Thoracic aorta (tissue), 2 donors: ENCODE data around the gene SPATA6L. TPM values are rescaled to one million over a fixed set of nuclear protein-coding genes. Genes with fewer than 3 reads are reported as not detected.

Source experiments
- ATAC-seq: fragments of 150-250 bp; one replicate; pipeline ENCODE4 v1.8.0; 2017; ENCODE audit warnings: low read depth; ENCODE audit not compliant: insufficient number of reproducible peaks, low FRiP score
- DNase-seq: peaks from one replicate; pipeline ENCODE4 v3.0.0-alpha.2; 2020; ENCODE audit warnings: low spot score
- H3K27ac ChIP-seq, 2 donors: fragments of 200-600 bp; sonication (generic); 1 replicate in 1 of 2; 2 replicates in 1 of 2; pipeline ENCODE4 v1.5.1; 2016; ENCODE audit warnings: mild to moderate bottlenecking in 2 of 2, moderate library complexity in 2 of 2
- H3K27me3 ChIP-seq: fragments of 200-600 bp; sonication (generic); replicated peaks from 2 replicates; pipeline ENCODE4 v1.6.0; 2016; ENCODE audit warnings: mild to moderate bottlenecking; ENCODE audit not compliant: insufficient read depth
- H3K36me3 ChIP-seq: fragments of 200-600 bp; sonication (generic); one replicate; pipeline ENCODE4 v1.5.1; 2016
- H3K4me1 ChIP-seq, 2 donors: fragments of 200-600 bp; sonication (generic); 1 replicate in 1 of 2; 2 replicates in 1 of 2; pipeline versions ENCODE4 v1.5.1 to v1.6.0; 2016; ENCODE audit warnings: low read depth in 2 of 2, mild to moderate bottlenecking in 1 of 2; ENCODE audit not compliant: control insufficient read depth in 1 of 2
- H3K4me3 ChIP-seq: fragments of 200-600 bp; sonication (generic); 2 replicates; pipeline ENCODE4 v1.5.1; 2016; ENCODE audit warnings: mild to moderate bottlenecking
- H3K9me3 ChIP-seq: fragments of 200-600 bp; sonication (generic); 2 replicates; pipeline ENCODE4 v1.5.1; 2016
- total RNA-seq, 2 donors: library from RNA; depleted of rRNA; stranded (reverse); fragments of >200 nt; gene quantifications; one replicate each; pipeline versions ENCODE4 v1.1.0 to v1.2.3, GENCODE V29; 2016
- TF ChIP-seq, protein P1 (sequence below): fragments of 200-600 bp; sonication (generic); IDR thresholded peaks from one replicate; pipeline ENCODE4 v1.5.1; 2019; ENCODE audit warnings: antibody characterized with exemption

The SPATA6L gene
- total RNA-seq, 2 donors from 2014 or later: 1.8 to 2.4 TPM

DNA sequence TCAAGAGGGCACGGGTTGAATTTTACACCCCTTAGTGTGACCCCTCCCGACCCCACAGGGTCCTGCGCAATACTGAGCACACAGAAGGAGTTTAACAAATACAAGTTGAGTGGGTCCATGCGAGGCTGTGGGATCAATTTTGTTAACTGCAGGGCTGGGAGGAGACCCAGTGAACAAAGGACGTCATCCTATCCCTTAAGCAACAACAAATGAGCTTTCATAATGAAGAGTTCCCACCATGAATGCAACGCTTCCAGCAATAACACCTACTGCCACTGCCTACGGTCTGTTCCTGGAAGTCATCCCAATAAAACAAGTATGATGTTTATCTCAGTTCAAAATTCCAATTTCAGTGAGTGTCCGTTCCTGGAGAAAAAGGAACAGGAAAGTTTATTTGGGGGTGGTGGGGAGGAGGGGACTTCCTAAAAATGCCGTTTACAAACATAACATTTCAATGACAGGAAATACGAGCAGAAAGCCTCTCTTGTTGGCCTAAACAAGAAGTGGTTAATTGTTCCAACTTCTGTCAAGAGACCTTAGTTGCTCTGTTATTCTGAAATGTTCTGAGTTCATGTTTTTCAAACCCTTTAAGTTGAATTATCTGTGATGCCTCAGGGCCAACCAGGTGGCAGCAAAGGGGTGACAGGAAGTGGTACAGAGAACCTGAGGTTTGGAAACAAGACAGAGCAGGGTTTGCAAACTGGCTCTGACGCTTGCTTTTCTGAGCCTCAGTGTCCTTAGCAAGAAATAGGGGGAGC, 69.9 kb downstream of the SPATA6L start:
- DNase-seq (no peak), ATAC-seq (peak; percentile 9)
- Histone ChIP-seq H3K36me3 (no peaks in the 10 kb centered on the region), H3K4me3 (peak overlapping the region; percentile 17), H3K27me3 (no peaks in the 10 kb centered on the region), H3K27ac (peak overlapping the region in 1 of 2 donors; percentile 34), H3K4me1 (peaks cover 11 to 22% of the 10 kb centered on the region in 2 donors), H3K9me3 (no peaks in the 10 kb centered on the region)
- TF ChIP-seq, protein P1, sequence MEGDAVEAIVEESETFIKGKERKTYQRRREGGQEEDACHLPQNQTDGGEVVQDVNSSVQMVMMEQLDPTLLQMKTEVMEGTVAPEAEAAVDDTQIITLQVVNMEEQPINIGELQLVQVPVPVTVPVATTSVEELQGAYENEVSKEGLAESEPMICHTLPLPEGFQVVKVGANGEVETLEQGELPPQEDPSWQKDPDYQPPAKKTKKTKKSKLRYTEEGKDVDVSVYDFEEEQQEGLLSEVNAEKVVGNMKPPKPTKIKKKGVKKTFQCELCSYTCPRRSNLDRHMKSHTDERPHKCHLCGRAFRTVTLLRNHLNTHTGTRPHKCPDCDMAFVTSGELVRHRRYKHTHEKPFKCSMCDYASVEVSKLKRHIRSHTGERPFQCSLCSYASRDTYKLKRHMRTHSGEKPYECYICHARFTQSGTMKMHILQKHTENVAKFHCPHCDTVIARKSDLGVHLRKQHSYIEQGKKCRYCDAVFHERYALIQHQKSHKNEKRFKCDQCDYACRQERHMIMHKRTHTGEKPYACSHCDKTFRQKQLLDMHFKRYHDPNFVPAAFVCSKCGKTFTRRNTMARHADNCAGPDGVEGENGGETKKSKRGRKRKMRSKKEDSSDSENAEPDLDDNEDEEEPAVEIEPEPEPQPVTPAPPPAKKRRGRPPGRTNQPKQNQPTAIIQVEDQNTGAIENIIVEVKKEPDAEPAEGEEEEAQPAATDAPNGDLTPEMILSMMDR: no peak

- no peak overlapping the region for H3K4me3 ChIP-seq
- peaks cover 11 to 32% of the 10 kb centered on the region in 2 donors for H3K4me1 ChIP-seq
- no peaks in the 10 kb centered on the region for H3K36me3 ChIP-seq
- H3K27me3 ChIP-seq: no peaks in the 10 kb centered on the region
- TF ChIP-seq, protein P1: no peak
- no peak overlapping the region for H3K27ac ChIP-seq
- H3K9me3 ChIP-seq: no peaks in the 10 kb centered on the region
- ATAC-seq: no peak
- DNase-seq: no peak
These were observed 71.3 kb downstream of the SPATA6L start for GRCh38 chr9:4594994-4595393.

GRCh38 chr9:4594545-4594944, 71.7 kb downstream of the SPATA6L start:
- H3K4me3 ChIP-seq: no peak overlapping the region
- H3K27ac ChIP-seq: no peak overlapping the region
- ATAC-seq: no peak
- peaks cover 11 to 32% of the 10 kb centered on the region in 2 donors for H3K4me1 ChIP-seq
- TF ChIP-seq, protein P1: no peak
- H3K9me3 ChIP-seq: no peaks in the 10 kb centered on the region
- H3K36me3 ChIP-seq: no peaks in the 10 kb centered on the region
- H3K27me3 ChIP-seq: no peaks in the 10 kb centered on the region
- DNase-seq: no peak

DNA sequence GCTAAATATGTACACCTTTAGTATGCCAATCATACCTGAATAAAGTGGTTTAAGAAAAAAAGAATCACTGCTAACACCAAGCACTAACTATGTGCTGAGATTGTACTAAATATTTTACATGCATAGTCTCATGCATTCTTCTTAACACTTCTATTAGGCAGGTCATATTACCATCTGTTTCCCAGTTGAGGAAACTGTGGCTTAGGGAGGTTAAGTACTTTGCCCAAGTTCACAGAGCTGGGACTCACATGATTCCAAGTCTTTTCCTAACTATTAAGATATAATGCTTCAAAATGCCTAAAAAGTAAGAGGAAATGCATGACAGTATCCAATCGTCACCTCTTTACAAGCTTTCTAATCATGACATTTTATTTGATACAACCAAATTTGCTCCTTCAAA, 73.4 kb downstream of the SPATA6L start:
- TF ChIP-seq, protein P1: no peak
- DNase-seq: no peak
- no peak for ATAC-seq
- Histone ChIP-seq H3K4me3 (no peak overlapping the region), H3K27ac (no peak overlapping the region), H3K9me3 (no peaks in the 10 kb centered on the region), H3K36me3 (no peaks in the 10 kb centered on the region), H3K4me1 (peaks cover 11 to 32% of the 10 kb centered on the region in 2 donors), H3K27me3 (no peaks in the 10 kb centered on the region)

GRCh38 chr9:4592295-4592694, 74.0 kb downstream of the SPATA6L start:
- no peak overlapping the region for H3K27ac ChIP-seq
- H3K27me3 ChIP-seq: no peaks in the 10 kb centered on the region
- H3K4me3 ChIP-seq: no peak overlapping the region
- no peaks in the 10 kb centered on the region for H3K9me3 ChIP-seq
- no peaks in the 10 kb centered on the region for H3K36me3 ChIP-seq
- no peak for ATAC-seq
- no peak for DNase-seq
- peaks cover 11 to 32% of the 10 kb centered on the region in 2 donors for H3K4me1 ChIP-seq
- TF ChIP-seq, protein P1: no peak
